ENCODE results near the gene ATXN2L.
"Not testable (repeated sequence)": the region's sequence is repeated elsewhere in the genome, so short reads cannot be mapped to it uniquely, and the experiment has no call there.

Gene ATXN2L

GRCh38 chr16:28867241-28867640 lies 44.4 kb downstream of the ATXN2L start:
- DNase-seq (ENCODE audit: low spot score): no peak

GRCh38 chr16:28867646-28868045 lies 44.8 kb downstream of the ATXN2L start:
- DNase-seq (ENCODE audit: low spot score): not testable (repeated sequence)

GRCh38 chr16:28869201-28869600 lies 46.4 kb downstream of the ATXN2L start:
- DNase-seq (ENCODE audit: low spot score): no peak

GRCh38 chr16:28872952-28873351 lies 50.2 kb downstream of the ATXN2L start:
- DNase-seq (ENCODE audit: low spot score): no peak

- DNase-seq (ENCODE audit: low spot score): no peak
Observed at GRCh38 chr16:28873543-28874201, 50.9 kb downstream of the ATXN2L start.

GRCh38 chr16:28874406-28874805 lies 51.6 kb downstream of the ATXN2L start:
- no peak for DNase-seq (ENCODE audit: low spot score)

- DNase-seq (ENCODE audit: low spot score): no peak
Observed at GRCh38 chr16:28875134-28876018, 52.6 kb downstream of the ATXN2L start.

- no peak for DNase-seq (ENCODE audit: low spot score)
Observed at GRCh38 chr16:28876019-28876659, 53.3 kb downstream of the ATXN2L start.

- no peak for DNase-seq (ENCODE audit: low spot score)
Observed at GRCh38 chr16:28876973-28877654, 54.3 kb downstream of the ATXN2L start.

- no peak for DNase-seq (ENCODE audit: low spot score)
Observed at GRCh38 chr16:28877655-28878000, 54.8 kb downstream of the ATXN2L start.

GRCh38 chr16:28878083-28878926 lies 55.5 kb downstream of the ATXN2L start, which contains the start of gene ATP2A1:
Gene ATP2A1 (plus strand): TSS chr16:28878488. CDS start chr16:28878672, 184 bp downstream.
- no peak for DNase-seq (ENCODE audit: low spot score)

- DNase-seq (ENCODE audit: low spot score): no peak
Observed at GRCh38 chr16:28879261-28879840, 56.6 kb downstream of the ATXN2L start.

- DNase-seq (ENCODE audit: low spot score): peak; percentile 83
Observed at GRCh38 chr16:28879841-28880588, 57.2 kb downstream of the ATXN2L start.

- DNase-seq (ENCODE audit: low spot score): no peak
Observed at GRCh38 chr16:28880589-28880915, 57.8 kb downstream of the ATXN2L start.

- no peak for DNase-seq (ENCODE audit: low spot score)
Observed at GRCh38 chr16:28880955-28881354, 58.2 kb downstream of the ATXN2L start.

- DNase-seq (ENCODE audit: low spot score): not testable (repeated sequence)
Observed at GRCh38 chr16:28881565-28881964, 58.8 kb downstream of the ATXN2L start.

GRCh38 chr16:28882551-28883160 lies 59.9 kb downstream of the ATXN2L start:
- DNase-seq (ENCODE audit: low spot score): peak; percentile 50

- no peak for DNase-seq (ENCODE audit: low spot score)
Observed at GRCh38 chr16:28883221-28883996, 60.6 kb downstream of the ATXN2L start.

GRCh38 chr16:28884045-28884444 lies 61.2 kb downstream of the ATXN2L start:
- DNase-seq (ENCODE audit: low spot score): no peak
